HL-60/S4 treated with phorbol 12-myristate 13-acetate at 8.2 ng/mL for 4 days and 3 days (cell line): Measurements from ENCODE around the gene MAP3K13.

Experiments used
- in situ Hi-C: fragments of 300-500 bp; cut with MboI; formaldehyde crosslinking; loops from 2 replicates; pipeline ENCODE4 v1.15.0; 2022; ENCODE audit warnings: low sequenced_read_pairs

Gene MAP3K13

DNA sequence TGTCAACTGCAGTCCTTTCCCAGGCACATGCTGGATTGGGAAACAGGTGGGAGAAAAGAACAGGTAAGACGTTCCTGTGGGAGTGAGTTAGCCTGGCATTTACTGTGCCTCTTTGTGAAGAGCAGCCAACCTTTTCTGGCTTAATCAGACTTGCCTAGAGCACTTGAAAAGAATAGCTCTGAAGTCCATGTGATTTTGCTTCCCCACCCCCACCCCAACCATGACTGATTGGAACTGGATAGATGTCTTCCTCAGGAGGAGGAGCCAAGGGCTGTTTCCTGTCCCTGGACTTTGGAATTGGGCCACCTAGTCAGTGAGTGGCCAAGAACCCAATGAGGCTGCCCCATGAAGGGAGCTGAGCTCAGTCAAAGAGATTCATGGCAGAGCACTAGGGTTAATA is 140.6 kb downstream of the MAP3K13 start:
- in situ Hi-C loops = no loop called here

DNA sequence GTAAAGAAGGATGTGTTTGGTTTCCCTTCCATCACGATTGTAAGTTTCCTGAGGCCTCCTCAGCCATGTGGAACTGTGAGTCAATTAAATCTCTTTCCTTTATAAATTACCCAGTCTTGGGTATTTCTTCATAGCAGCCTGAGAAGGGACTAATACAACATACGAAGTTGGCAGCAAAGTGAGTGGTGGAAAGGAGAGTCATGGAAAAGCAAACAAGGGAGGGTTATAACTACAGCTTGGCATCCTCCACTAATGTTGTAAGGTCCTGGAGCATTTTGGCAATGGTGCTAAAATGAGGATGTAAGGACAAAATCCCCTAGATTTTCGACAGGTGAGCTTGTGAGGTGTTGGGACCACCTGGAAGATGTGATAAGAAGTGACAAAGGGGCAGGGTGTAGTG is 141.7 kb downstream of the MAP3K13 start:
- in situ Hi-C loops = no loop called here

DNA sequence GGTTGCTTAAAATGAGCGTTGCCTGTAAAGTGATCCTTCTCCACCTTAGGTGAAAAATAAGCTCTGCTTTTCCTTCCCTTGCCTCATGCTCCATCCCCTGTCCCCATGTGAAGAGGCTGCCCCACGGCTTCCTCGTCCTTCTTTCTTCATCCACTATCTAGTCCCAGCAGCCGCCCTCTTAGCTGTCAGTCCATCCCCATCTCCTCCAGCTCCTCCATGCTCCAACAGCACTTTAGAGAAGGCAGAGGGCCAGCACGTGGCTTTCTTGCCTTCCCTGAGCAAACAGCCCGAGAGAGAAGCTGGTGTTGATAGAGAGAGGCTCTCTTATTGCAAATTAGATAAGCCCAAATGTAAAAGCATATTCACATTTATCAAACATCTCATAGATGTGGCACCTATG is 144.9 kb downstream of the MAP3K13 start:
- in situ Hi-C loops = no loop called here

DNA sequence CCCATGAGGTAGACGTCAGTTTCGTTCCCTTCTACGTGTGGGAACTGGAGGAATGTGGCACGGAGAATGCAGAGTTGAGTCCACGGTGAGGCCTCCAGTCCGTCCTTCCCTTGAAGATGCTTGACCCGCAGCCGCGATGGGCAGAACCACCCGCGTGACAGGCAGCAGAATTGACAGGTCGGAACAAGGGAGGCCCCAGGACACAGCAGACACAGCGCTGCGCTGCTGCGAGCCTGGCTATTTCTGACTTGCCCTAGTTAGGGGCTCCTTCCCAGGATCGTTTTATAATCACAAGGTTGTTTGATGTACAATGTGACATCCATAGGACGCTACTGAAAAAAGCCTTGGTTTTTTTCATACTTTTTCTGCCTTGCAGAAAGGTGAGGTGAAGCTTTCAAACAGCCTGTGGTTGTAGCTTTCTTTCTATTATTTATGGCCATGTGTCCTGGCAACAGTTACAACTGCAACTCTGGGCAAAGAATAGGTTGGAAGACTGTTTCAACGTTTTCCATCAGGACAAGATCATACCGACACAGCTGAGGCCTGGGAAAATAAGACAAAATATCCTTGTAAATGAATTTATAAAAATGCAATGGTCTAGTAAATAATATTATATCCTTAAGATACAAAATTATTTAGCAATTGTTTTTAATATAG is 145.5 kb downstream of the MAP3K13 start:
- in situ Hi-C loops = no loop called here

DNA sequence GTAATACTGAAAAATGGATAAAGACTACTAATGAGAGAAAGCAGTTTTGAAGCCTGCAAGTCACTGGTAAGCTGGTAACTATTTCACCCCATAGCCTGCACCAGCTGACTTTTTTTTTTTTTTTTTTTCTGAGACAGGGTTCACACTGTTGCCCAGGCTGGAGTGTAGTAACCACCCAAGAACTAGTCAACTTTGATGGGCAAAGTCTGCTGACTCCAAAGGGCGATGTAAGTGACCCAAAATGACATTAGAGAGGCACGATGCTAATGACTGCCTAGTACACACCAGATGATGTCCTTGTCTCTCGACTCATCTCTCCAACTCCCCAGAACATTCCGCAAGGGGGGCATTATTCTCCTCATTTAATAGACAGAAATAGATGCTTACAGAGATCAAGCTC is 148.8 kb downstream of the MAP3K13 start:
- in situ Hi-C loops = no loop called here

DNA sequence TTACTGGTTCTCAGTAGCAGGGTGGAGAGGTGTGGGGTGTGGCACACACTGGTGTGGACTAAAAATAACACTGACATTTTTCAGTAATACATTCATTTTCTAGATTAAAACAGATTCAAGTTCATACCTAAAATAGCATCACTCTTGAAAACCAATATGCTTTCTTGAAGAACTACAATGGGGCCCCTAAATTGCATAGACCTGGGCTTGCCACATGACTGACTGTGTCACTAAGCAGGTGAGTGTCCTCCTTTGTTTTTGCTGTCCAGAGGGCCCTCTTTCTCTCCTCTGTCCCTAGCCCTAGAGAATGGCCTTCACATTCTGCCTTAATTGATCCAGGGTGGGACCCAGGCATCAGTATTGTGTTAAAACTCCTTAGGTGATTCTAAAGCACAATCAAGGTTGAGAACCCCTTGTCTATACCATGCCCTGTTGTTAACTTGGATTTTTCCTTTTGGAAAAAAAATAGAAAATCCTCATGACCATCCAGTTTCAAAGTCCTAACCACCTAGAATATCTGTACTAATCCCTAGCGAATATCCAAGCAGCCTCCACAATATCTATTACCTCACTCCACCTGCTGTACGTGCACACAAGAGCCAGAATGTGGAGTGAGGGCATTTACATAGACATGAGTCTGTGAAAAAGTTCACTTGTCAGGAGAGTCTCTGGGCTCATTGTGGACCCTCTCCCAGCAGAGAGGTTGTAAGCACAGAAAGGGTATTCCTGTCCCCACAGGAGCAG is 154.6 kb downstream of the MAP3K13 start:
- in situ Hi-C loops = no loop called here

DNA sequence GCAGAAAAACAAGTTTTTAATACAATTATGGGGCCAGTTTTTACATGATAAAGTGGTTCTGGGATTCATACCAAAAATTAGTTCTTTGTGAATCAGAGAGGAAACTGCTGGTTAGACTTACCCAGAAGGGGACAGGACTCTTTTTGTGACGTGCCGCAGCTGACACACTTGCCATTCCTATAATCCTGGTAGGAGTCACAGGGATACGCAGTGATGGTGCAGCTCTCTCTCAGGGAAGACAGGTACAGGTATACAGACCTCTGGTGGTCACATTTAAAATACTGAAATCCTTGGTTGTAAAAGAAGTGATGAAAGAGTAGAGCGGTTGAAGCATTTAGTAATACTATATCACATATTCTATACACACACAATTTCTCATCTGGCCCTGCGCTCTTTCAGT is 156.1 kb downstream of the MAP3K13 start:
- in situ Hi-C loops = no loop called here

DNA sequence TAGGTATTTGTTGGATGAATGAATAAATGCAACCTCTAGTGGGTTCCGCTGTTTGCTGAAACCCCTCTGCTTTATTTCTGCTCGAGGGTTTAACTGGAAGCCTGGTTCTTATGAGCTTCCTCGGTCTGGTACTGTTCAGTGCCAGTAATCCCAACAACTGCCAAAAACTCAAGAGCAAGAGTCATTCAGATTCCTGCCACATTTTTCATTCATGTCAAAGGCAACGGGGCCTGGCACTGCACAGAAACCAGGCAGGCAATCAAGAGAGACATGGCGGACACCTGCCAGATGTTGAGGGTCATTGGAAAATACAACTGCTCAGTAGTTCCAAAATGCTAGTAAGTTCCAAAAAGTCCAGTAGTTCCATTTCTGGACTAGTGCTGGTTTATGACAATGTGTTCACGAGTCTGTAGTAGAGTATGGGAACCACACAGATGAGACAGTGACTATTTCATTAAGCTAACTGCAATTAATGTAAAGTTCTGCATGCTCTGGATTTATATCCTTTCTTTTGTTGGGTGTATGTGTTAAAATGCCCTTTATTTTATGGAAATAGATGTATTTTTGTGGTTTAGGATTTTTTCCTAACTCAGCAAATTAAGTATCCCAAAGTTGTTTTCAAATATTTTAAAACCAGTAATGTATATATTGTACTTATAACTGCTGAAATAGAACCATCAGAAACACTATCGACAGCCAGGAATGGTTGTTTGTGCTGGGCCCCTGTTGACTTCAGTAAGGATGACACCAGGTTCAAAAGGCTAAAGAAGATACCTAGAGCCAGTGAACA is 158.6 kb downstream of the MAP3K13 start:
- in situ Hi-C loops = no loop called here

DNA sequence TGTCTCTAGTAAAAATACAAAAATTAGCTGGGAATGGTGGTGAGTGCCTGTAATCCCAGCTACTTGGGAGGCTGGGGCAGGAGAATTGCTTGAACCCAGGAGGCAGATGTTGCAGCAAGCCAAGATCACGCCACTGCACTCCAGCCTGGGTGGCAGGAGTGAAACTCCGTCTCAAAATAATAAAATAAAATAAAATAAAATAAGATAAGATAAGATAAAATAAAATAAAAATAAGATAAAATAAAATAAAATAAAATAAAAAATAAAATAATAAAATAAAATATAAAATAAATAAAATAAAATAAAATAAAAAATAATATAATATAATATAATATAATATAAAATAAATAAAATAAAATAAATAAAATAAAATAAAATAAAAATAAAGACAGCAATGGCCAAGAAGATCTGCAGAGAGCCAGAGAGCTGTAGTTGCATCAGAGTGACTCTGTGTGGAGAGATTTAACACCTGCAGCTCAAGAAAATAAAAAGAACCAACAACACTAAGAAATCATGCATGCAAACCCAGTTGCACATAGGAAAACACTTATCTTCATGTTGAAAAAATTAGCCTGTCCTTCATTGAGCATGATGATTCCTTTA is 163.5 kb downstream of the MAP3K13 start:
- in situ Hi-C loops = no loop called here

DNA sequence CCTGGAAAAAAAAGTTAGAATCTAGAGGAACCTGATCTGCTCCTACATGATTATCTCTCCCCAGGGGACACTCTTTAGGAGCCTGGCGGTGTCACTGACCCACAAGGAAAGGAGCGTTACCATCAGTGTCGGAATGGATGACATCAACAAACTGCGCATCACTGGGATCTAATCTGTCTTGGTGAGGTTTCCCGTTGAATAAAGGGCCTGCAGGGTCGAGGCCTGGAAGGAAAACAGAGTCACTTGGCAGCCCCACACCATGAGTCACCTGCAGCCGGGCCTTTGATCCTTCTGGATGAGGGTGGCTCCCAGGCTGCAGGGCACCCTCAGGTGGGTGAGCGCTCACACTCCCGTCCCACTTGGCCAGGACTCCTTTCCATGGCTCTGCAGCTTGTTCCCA is 164.4 kb downstream of the MAP3K13 start:
- in situ Hi-C loops = no loop called here

DNA sequence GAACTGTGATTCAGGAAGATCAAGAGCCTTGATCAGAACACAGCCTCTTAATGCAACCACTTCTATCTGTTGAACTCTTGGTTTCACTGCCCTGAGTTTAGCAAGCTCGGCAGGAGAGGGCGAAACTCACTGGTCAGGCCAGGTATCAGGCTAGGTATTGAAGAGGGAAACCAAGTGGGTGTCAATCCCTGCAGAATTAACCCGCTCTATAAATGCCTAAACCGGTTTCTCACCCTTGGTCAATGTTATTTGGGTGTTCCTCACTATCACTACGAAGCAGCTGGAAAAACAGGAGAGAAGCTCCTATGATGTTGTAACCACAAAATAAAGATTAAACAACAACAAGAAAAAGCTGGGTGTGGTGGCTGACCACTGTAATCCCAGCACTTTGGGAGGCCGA is 165.6 kb downstream of the MAP3K13 start:
- in situ Hi-C loops = no loop called here

DNA sequence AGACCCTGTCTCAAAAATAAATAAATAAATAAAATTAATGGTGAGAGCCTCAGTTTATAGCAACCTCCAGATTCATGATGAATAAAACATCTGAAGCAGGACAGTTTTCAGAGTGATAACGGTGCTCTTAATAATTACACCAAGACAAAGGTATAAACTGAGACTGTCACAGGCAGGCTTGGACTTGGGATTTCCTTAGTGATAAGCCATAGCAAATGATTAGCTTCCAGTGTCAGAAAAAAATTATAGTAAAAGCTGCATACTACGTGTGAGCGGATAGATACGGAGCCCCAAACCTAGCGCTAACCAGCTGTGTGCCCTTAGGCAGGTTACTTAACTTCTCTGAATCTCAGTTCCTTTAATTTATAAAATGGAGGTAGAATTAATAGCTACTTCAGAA is 167.9 kb downstream of the MAP3K13 start:
- in situ Hi-C loops = no loop called here

DNA sequence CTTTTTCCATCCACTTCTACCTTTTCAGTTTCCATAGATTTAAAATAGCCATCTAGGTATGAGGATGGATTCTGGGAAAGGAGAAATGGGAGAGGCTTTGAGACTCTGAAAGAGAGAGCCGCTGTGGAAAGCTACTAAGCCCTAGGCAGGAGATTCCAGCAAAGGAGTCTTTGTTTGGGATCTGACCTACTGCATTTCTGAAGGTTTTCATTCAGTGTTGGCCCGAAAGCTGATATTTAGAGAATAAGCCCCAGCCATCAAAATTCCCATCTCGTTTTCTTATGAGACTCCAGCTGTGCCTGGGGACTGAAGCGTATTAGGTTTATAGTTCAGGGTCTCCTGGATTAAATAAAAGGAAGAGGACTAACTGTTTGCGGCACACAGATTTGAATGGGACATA is 170.0 kb downstream of the MAP3K13 start:
- in situ Hi-C loops = no loop called here

DNA sequence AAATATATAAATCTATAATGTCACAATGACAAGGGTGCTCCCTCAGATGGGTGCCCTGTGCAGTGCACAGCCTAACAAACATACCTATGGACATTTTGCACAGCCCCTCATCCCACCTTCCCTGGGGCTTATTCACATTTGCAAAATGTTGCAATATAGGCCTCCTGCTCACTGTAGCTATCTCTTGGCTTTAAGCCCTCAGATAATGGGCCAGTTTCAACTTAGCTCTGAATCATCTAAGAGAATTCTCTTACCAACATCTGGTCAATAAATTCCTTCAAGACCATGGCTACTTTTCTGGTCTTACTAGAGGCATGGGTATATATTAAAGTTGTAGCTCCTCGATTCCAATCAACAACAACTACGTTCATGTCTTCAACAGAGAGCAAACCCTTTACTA is 171.6 kb downstream of the MAP3K13 start:
- in situ Hi-C loops = no loop called here

DNA sequence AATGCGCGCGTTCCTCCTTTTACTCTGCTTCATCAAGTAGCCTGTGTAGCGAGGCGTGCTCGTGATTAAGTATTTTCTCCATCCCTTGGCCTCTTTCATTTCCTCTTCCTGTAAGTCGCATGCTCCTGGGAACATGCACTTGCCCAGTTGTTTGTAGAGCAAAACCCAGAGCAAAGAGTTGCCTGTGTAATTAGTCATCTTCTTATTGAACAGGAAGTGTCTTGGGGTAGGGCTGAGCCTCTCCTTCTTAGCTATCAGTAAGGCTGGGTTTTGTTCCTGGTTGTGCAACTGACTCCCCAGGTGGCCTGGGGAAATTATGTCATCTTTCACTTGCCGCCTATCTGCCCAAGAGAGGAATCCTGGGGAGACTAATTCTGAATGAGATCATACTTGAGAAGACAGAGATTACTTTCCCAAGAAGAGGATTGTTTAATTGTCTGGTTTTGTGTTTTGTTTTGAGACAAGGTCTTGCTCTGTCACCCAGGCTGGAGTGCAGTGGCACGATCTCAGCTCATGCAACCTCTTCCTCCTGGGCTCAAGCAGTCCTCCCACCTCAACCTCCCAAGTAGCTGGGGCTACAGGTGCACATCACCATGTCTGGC is 174.5 kb downstream of the MAP3K13 start:
- in situ Hi-C loops = no loop called here
